Endodermal cell (in vitro differentiated cells): ENCODE results near the gene OR52B6. TPM values are rescaled to one million over a fixed set of nuclear protein-coding genes. Genes with fewer than 3 reads are reported as not detected.

Experiments
- DNase-seq: peaks from one replicate; pipeline ENCODE4 v3.0.0-alpha.2; 2017
- H3K27ac ChIP-seq: 2 replicates; pipeline ENCODE4 v1.5.1; 2013; ENCODE audit warnings: mild to moderate bottlenecking, low read depth, low read length, moderate library complexity
- H3K27me3 ChIP-seq: 2 replicates; pipeline ENCODE4 v1.6.1; 2013; ENCODE audit warnings: mild to moderate bottlenecking, low read length, moderate library complexity; ENCODE audit not compliant: insufficient read depth, control insufficient read depth, poor library complexity, severe bottlenecking
- H3K36me3 ChIP-seq: 2 replicates; pipeline ENCODE4 v1.7.0; 2013; ENCODE audit warnings: mild to moderate bottlenecking, low read length, moderate library complexity; ENCODE audit not compliant: control insufficient read depth, insufficient read depth
- H3K4me1 ChIP-seq: one replicate; pipeline ENCODE4 v1.7.0; 2013; ENCODE audit warnings: low read length; ENCODE audit not compliant: control insufficient read depth, insufficient read depth
- H3K4me3 ChIP-seq: 2 replicates; pipeline ENCODE4 v1.5.1; 2013; ENCODE audit warnings: mild to moderate bottlenecking, low read length, moderate library complexity
- H3K9ac ChIP-seq: 2 replicates; pipeline ENCODE4 v1.6.1; 2013; ENCODE audit warnings: mild to moderate bottlenecking, low read length, moderate library complexity; ENCODE audit not compliant: poor library complexity, severe bottlenecking; ENCODE audit errors: extremely low read depth
- H3K9me3 ChIP-seq: 2 replicates; pipeline ENCODE4 v1.6.1; 2013; ENCODE audit warnings: mild to moderate bottlenecking, low read length, moderate library complexity; ENCODE audit not compliant: control insufficient read depth
- H3K27ac Mint-ChIP-seq: 2 replicates; pipeline ENCODE4 v1.8.0; 2020; ENCODE audit warnings: mixed read lengths
- H3K27me3 Mint-ChIP-seq: 2 replicates; pipeline ENCODE4 v1.8.0; 2021; ENCODE audit warnings: mild to moderate bottlenecking, mixed read lengths; ENCODE audit not compliant: insufficient read depth
- H3K36me3 Mint-ChIP-seq: 2 replicates; pipeline ENCODE4 v1.8.0; 2020; ENCODE audit warnings: low read depth, mixed read lengths
- H3K4me1 Mint-ChIP-seq: 2 replicates; pipeline ENCODE4 v1.8.0; 2020; ENCODE audit warnings: mixed read lengths
- H3K4me3 Mint-ChIP-seq: 2 replicates; pipeline ENCODE4 v1.8.0; 2020; ENCODE audit warnings: mild to moderate bottlenecking, moderate library complexity, mixed read lengths
- H3K9me3 Mint-ChIP-seq: 2 replicates; pipeline ENCODE4 v1.8.0; 2020; ENCODE audit warnings: mild to moderate bottlenecking, mixed read lengths
- WGBS, 2 experiments: methylation state at CpG; one replicate each; pipeline versions ENCODE4 v1.1.5 to v1.1.7; 2013; ENCODE audit warnings: missing lambda C conversion rate in 2 of 2, mixed read lengths in 1 of 2; ENCODE audit not compliant: insufficient coverage in 1 of 2, insufficient read length in 1 of 2; 5-methylcytosine and 5-hydroxymethylcytosine counted together
- total RNA-seq, 2 donors: library from RNA; stranded (reverse); fragmentation: NEBNext Ultra II Directional in 1 of 2; extraction: Animal tissue kit (Norgen Biotek cat#: 25700) in 1 of 2; gene quantifications; 2 replicates in 1 of 2; 3 replicates in 1 of 2; pipeline ENCODE4 v1.2.1, GENCODE V29; 2021
- TF ChIP-seq, protein P1 (sequence below): fragments of 200-600 bp; sonication (generic); conservative IDR thresholded peaks from 2 replicates; pipeline ENCODE4 v1.5.0; 2021; ENCODE audit warnings: antibody characterized with exemption, mild to moderate bottlenecking

Gene OR52B6
- total RNA-seq, 2 donors from 2014 or later, result not detected

DNA sequence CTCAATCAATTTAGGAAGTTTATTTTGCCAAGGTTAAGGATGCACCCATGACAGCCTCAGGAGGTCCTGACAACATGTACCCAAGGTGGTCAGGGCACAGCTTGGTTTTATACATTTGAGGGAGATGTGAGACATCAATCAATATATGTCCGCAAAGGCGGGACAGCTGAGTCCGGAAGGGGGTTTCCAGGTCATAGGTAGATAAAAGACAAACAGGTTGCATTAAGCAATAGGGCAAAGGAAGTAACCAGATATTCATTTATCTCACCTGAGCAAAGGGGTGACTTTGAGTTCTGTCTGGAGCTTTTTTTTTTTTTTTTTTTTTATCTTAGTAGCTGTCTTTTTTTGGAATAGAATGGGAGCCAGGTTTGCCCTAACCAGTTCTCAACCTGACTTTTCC lies 42.1 kb downstream of the OR52B6 start:
- Mint-ChIP-seq H3K9me3 (no peaks in the 10 kb centered on the region), H3K4me1 (peaks cover 31% of the 10 kb centered on the region), H3K36me3 (no peaks in the 10 kb centered on the region), H3K4me3 (no peak overlapping the region), H3K27ac (no peak overlapping the region), H3K27me3 (no peaks in the 10 kb centered on the region)
- peaks cover 13% of the 10 kb centered on the region for H3K4me1 ChIP-seq
- 98 to 100% methylated on average over 3 of the region's 3 CpGs for WGBS, 2 experiments
- H3K9me3 ChIP-seq, result no peaks in the 10 kb centered on the region
- H3K9ac ChIP-seq, result no peak overlapping the region
- H3K27ac ChIP-seq, result no peak overlapping the region
- no peak for DNase-seq
- no peaks in the 10 kb centered on the region for H3K36me3 ChIP-seq
- TF ChIP-seq, protein P1, sequence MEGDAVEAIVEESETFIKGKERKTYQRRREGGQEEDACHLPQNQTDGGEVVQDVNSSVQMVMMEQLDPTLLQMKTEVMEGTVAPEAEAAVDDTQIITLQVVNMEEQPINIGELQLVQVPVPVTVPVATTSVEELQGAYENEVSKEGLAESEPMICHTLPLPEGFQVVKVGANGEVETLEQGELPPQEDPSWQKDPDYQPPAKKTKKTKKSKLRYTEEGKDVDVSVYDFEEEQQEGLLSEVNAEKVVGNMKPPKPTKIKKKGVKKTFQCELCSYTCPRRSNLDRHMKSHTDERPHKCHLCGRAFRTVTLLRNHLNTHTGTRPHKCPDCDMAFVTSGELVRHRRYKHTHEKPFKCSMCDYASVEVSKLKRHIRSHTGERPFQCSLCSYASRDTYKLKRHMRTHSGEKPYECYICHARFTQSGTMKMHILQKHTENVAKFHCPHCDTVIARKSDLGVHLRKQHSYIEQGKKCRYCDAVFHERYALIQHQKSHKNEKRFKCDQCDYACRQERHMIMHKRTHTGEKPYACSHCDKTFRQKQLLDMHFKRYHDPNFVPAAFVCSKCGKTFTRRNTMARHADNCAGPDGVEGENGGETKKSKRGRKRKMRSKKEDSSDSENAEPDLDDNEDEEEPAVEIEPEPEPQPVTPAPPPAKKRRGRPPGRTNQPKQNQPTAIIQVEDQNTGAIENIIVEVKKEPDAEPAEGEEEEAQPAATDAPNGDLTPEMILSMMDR, result no peak
- no peaks in the 10 kb centered on the region for H3K27me3 ChIP-seq
- no peak overlapping the region for H3K4me3 ChIP-seq

DNA sequence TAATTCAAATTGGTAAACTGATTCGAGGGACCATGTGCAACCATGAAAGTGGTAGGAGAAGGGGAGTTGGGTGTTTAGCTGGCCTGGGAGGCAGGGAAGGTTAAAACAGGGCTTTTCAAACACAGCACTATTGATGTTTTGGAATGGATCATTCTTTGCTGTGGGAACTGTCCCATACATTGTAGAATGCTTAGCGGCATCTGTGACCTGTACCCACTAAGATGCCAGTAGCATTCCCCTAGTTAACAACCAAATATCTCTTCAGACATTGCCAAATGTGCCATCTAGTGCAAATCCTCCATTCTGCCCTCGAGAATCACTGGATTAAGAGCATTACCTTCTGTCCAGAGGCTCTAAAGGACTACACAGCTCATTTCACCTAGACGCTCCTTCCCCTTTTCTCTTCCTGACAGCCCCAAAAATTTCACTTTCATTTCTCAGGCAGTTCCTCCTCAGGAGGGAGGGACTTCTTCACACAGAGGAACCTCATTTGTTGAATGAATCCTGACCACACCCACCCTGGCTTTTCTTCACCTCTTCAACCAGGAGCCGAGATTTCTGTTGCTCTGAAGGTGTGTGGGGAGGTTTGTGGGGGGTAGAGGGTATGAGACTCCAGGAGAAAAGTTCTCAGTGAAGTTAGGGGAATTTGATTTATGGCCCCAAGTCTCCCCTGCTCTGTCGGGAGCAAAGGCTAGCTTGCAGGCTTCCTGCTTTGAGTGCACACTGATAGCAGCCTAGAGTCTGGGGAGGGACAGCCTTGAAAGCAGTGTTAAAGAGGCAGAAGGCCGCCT lies 44.0 kb downstream of the OR52B6 start, which contains the start of gene TRIM34:
TRIM34 (plus strand) TSS at position 513 of the 791 bp plus-strand sequence. CDS start 7,331 bp downstream, outside the sequence.
- Histone ChIP-seq H3K36me3 (no peaks in the 10 kb centered on the region), H3K9me3 (no peaks in the 10 kb centered on the region), H3K4me3 (no peak within 1 kb of the TSS), H3K4me1 (peaks cover 13% of the 10 kb centered on the region), H3K27ac (no peak within 1 kb of the TSS), H3K27me3 (no peaks in the 10 kb centered on the region), H3K9ac (no peak within 1 kb of the TSS)
- Mint-ChIP-seq H3K27me3 (no peaks in the 10 kb centered on the region), H3K9me3 (no peaks in the 10 kb centered on the region), H3K4me3 (peak within 1 kb of the TSS; percentile 42), H3K4me1 (peaks cover 31% of the 10 kb centered on the region), H3K27ac (no peak within 1 kb of the TSS), H3K36me3 (no peaks in the 10 kb centered on the region)
- TF ChIP-seq, protein P1, result no peak
- 70 to 96% methylated on average over 4 to 7 of the region's 7 CpGs for WGBS, 2 experiments
- peak; percentile 80 for DNase-seq

DNA sequence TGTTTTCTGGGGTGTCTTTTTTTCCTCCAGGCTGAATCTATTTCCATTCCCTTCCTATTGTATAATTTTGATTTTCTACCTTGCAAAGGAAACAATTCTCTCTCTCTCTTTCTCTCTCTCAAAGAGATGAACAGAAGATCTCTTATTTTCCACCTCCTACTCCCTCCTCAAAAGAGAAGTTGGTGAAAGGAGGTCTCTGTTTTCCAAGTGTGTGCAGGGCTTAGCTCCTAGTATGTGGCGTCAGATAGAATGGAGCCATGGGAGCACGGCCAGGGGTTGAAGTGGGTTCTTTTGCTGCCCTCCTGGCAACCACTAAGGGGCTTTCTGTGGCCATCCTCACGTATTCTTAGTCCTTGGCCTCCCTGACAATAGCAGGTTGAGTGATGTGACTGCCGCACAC lies 44.6 kb downstream of the OR52B6 start:
- H3K27me3 ChIP-seq, result no peaks in the 10 kb centered on the region
- Mint-ChIP-seq H3K4me1 (peaks cover 31% of the 10 kb centered on the region), H3K9me3 (no peaks in the 10 kb centered on the region), H3K4me3 (peak overlapping the region; percentile 42), H3K27ac (no peak overlapping the region), H3K27me3 (no peaks in the 10 kb centered on the region), H3K36me3 (no peaks in the 10 kb centered on the region)
- no peak for DNase-seq
- no peaks in the 10 kb centered on the region for H3K36me3 ChIP-seq
- H3K4me3 ChIP-seq, result no peak overlapping the region
- no peak overlapping the region for H3K27ac ChIP-seq
- H3K9ac ChIP-seq, result no peak overlapping the region
- H3K9me3 ChIP-seq, result no peaks in the 10 kb centered on the region
- TF ChIP-seq, protein P1, result no peak
- H3K4me1 ChIP-seq, result peaks cover 12% of the 10 kb centered on the region
- 69 to 79% methylated on average over 4 of the region's 4 CpGs for WGBS, 2 experiments
